ENCODE measurements around the gene APOF. TPM values are rescaled to one million over a fixed set of nuclear protein-coding genes. Genes with fewer than 3 reads are reported as not detected.

The APOF gene
- total RNA-seq, 4 donors from 2014 or later: not detected

- no peaks in the 10 kb centered on the region for H3K4me1 ChIP-seq
- ATAC-seq: no peak
- peaks cover 0 to 15% (median 0%) of the 10 kb centered on the region in 3 donors for H3K9me3 ChIP-seq
- no peak overlapping the region for H3K4me3 ChIP-seq
- no peaks in the 10 kb centered on the region for H3K27me3 ChIP-seq
- TF ChIP-seq CTCF (IDR thresholded peaks at IDR 0.05): no peak
- TF ChIP-seq EP300 (IDR thresholded peaks at IDR 0.05): no peak
- no peak for TF ChIP-seq POLR2A (IDR thresholded peaks at IDR 0.05)
- no peak for TF ChIP-seq POLR2AphosphoS5 (IDR thresholded peaks at IDR 0.05)
- H3K27ac ChIP-seq: no peak overlapping the region
- no peaks in the 10 kb centered on the region for H3K36me3 ChIP-seq
Observed at GRCh38 chr12:56398324-56398723, 35.7 kb upstream of the APOF start.

- ATAC-seq: no peak
- Histone ChIP-seq H3K36me3 (no peaks in the 10 kb centered on the region), H3K4me1 (no peaks in the 10 kb centered on the region), H3K27me3 (no peaks in the 10 kb centered on the region), H3K9me3 (no peaks in the 10 kb centered on the region), H3K27ac (no peak overlapping the region), H3K4me3 (no peak overlapping the region)
- WGBS, 2 donors (ENCODE audit: low coverage in 1 of 2): 81 to 88% methylated on average over 1 to 2 of the region's 2 CpGs
- no peak for TF ChIP-seq POLR2AphosphoS5 (IDR thresholded peaks at IDR 0.05)
- no peak for TF ChIP-seq POLR2A (IDR thresholded peaks at IDR 0.05)
- no peak for TF ChIP-seq EP300 (IDR thresholded peaks at IDR 0.05)
- TF ChIP-seq CTCF (IDR thresholded peaks at IDR 0.05): no peak
Observed at GRCh38 chr12:56392331-56392730, 29.7 kb upstream of the APOF start.

GRCh38 chr12:56391721-56392120 is 29.1 kb upstream of the APOF start:
- H3K9me3 ChIP-seq: no peaks in the 10 kb centered on the region
- ATAC-seq: no peak
- no peaks in the 10 kb centered on the region for H3K27me3 ChIP-seq
- H3K36me3 ChIP-seq: no peaks in the 10 kb centered on the region
- H3K4me1 ChIP-seq: no peaks in the 10 kb centered on the region
- 40 to 86% methylated on average over 1 of the region's 1 CpG for WGBS, 2 donors (ENCODE audit: low coverage in 1 of 2)
- TF ChIP-seq POLR2A (IDR thresholded peaks at IDR 0.05): no peak
- TF ChIP-seq EP300 (IDR thresholded peaks at IDR 0.05): no peak
- TF ChIP-seq CTCF (IDR thresholded peaks at IDR 0.05): no peak
- no peak for TF ChIP-seq POLR2AphosphoS5 (IDR thresholded peaks at IDR 0.05)
- H3K4me3 ChIP-seq: no peak overlapping the region
- no peak overlapping the region for H3K27ac ChIP-seq

GRCh38 chr12:56389412-56389811 is 26.8 kb upstream of the APOF start:
- Histone ChIP-seq H3K9me3 (no peaks in the 10 kb centered on the region), H3K4me3 (no peak overlapping the region), H3K27ac (no peak overlapping the region), H3K4me1 (no peaks in the 10 kb centered on the region), H3K36me3 (no peaks in the 10 kb centered on the region), H3K27me3 (no peaks in the 10 kb centered on the region)
- 32 to 45% methylated on average over 2 to 5 of the region's 5 CpGs for WGBS, 2 donors (ENCODE audit: low coverage in 1 of 2)
- no peak for ATAC-seq
- no peak for TF ChIP-seq CTCF (IDR thresholded peaks at IDR 0.05)
- TF ChIP-seq POLR2A (IDR thresholded peaks at IDR 0.05): no peak
- no peak for TF ChIP-seq POLR2AphosphoS5 (IDR thresholded peaks at IDR 0.05)
- no peak for TF ChIP-seq EP300 (IDR thresholded peaks at IDR 0.05)

GRCh38 chr12:56387152-56387736 is 24.6 kb upstream of the APOF start:
- Histone ChIP-seq H3K27me3 (no peaks in the 10 kb centered on the region), H3K4me3 (no peak overlapping the region), H3K36me3 (no peaks in the 10 kb centered on the region), H3K27ac (no peak overlapping the region), H3K4me1 (no peaks in the 10 kb centered on the region), H3K9me3 (no peaks in the 10 kb centered on the region)
- 27 to 43% methylated on average over 6 to 7 of the region's 7 CpGs for WGBS, 2 donors (ENCODE audit: low coverage in 1 of 2)
- TF ChIP-seq POLR2A (IDR thresholded peaks at IDR 0.05): no peak
- TF ChIP-seq CTCF (IDR thresholded peaks at IDR 0.05): no peak
- no peak for TF ChIP-seq EP300 (IDR thresholded peaks at IDR 0.05)
- no peak for TF ChIP-seq POLR2AphosphoS5 (IDR thresholded peaks at IDR 0.05)
- no peak for ATAC-seq

Measured in gastroesophageal sphincter (tissue), 4 donors.